GM12878 (cell line): ENCODE data around the gene CHRM5. TPM values are rescaled to one million over a fixed set of nuclear protein-coding genes. Genes with fewer than 3 reads are reported as not detected.
"Not testable (repeated sequence)": the region's sequence is repeated elsewhere in the genome, so short reads cannot be mapped to it uniquely, and the experiment has no call there.

Experiments used
- ATAC-seq: fragments of 200-7000 bp; cut with Tn5 transposase; 3 replicates; pipeline ENCODE4 v1.9.1; 2020; ENCODE audit warnings: mild to moderate bottlenecking, moderate library complexity
- BruUV-seq: library from RNA; stranded (reverse); fragments of 400-500 nt; replicated peaks from 2 replicates; lab custom pipeline; 2021; lab: Mats Ljungman, UMichigan
- CTCF ChIA-PET: fragments of 300-600 bp; sonication (Branson Sonifier 250); formaldehyde crosslinking; extraction: SDS; loops from one replicate; lab custom pipeline; 2021; ENCODE audit warnings: inconsistent platforms; lab: Yijun Ruan, JAX
- POLR2A ChIA-PET: fragments of 350-600 bp; formaldehyde crosslinking; extraction: SDS; loops from one replicate; lab custom pipeline; 2021; ENCODE audit warnings: inconsistent platforms; lab: Charles Lee
- RAD21 ChIA-PET: fragments of 300-600 bp; sonication (Branson Sonifier 250); formaldehyde crosslinking; loops from one replicate; lab custom pipeline; 2023; ENCODE audit warnings: antibody characterized with exemption; ENCODE audit not compliant: unreplicated experiment; lab: Charles Lee
- SMC1A ChIA-PET: fragments of 300-600 bp; sonication (Branson Sonifier 250); formaldehyde crosslinking; loops from one replicate; lab custom pipeline; 2023; ENCODE audit not compliant: unreplicated experiment, uncharacterized antibody; lab: Charles Lee
- DNase-seq: peaks from one replicate; pipeline ENCODE4 v3.0.0-alpha.2; 2011; ENCODE audit warnings: low read depth, low spot score
- FAIRE-seq: peaks from 3 replicates; lab custom pipeline; 2011; peaks lifted over from hg19 to GRCh38; lab: Jason Lieb, UNC
- H2AFZ ChIP-seq: 2 replicates; pipeline ENCODE4 v1.6.0; 2011; ENCODE audit warnings: low read depth, low read length, control low read depth; ENCODE audit not compliant: control insufficient read depth
- H3K27ac ChIP-seq: 2 replicates; pipeline ENCODE4 v1.5.1; 2011; ENCODE audit warnings: control low read depth; ENCODE audit not compliant: control insufficient read depth, insufficient read depth
- H3K27me3 ChIP-seq, 2 experiments: replicated peaks in 1 of 2; 2 replicates each; pipeline versions ENCODE4 v1.6.0 to v1.6.1; 2011; ENCODE audit warnings: low read length in 1 of 2; ENCODE audit not compliant: control insufficient read depth in 2 of 2, insufficient read depth in 2 of 2
- H3K36me3 ChIP-seq, 2 experiments: 2 replicates each; pipeline ENCODE4 v1.5.1; 2011; ENCODE audit warnings: low read length in 1 of 2; ENCODE audit not compliant: control insufficient read depth in 2 of 2, insufficient read depth in 2 of 2
- H3K4me1 ChIP-seq: 2 replicates; pipeline ENCODE4 v1.6.1; 2011; ENCODE audit warnings: mild to moderate bottlenecking, low read length, moderate library complexity, mixed read lengths; ENCODE audit not compliant: control insufficient read depth, insufficient read depth
- H3K4me2 ChIP-seq: 2 replicates; pipeline ENCODE4 v1.6.0; 2011; ENCODE audit warnings: control low read depth; ENCODE audit not compliant: control insufficient read depth, insufficient read depth
- H3K4me3 ChIP-seq: fragments of 200-600 bp; sonication (generic); 2 replicates; pipeline ENCODE4 v1.5.1; 2016
- H3K79me2 ChIP-seq: 2 replicates; pipeline ENCODE4 v1.6.0; 2011; ENCODE audit warnings: low read length; ENCODE audit not compliant: control insufficient read depth, insufficient read depth
- H3K9ac ChIP-seq: 2 replicates; pipeline ENCODE4 v1.8.0; 2011; ENCODE audit warnings: low read length, control low read depth, mixed read lengths; ENCODE audit not compliant: control insufficient read depth, insufficient read depth
- H3K9me3 ChIP-seq: replicated peaks from 3 replicates; pipeline ENCODE4 v1.5.1; 2011; ENCODE audit warnings: mild to moderate bottlenecking, low read length; ENCODE audit not compliant: control insufficient read depth, insufficient read depth
- H4K20me1 ChIP-seq: 2 replicates; pipeline ENCODE4 v1.6.0; 2011; ENCODE audit not compliant: control insufficient read depth, insufficient read depth
- MXI1 ChIP-seq: fragments of 150-350 bp; IDR thresholded peaks from 2 replicates; pipeline ENCODE4 v1.6.1; 2011; ENCODE audit warnings: low read depth, mild to moderate bottlenecking, inconsistent platforms, low read length, improper control_type of control experiment
- NFYB ChIP-seq: IDR thresholded peaks from 2 replicates; pipeline ENCODE4 v1.6.1; 2011; ENCODE audit warnings: low read depth, mild to moderate bottlenecking, low read length, improper control_type of control experiment, moderate library complexity; ENCODE audit not compliant: insufficient read depth
- WGBS: methylation state at CpG from one replicate; pipeline ENCODE4 v1.1.6; 2016; ENCODE audit warnings: low lambda C conversion rate; ENCODE audit not compliant: insufficient replicate concordance, insufficient coverage; ENCODE audit errors: missing lambda C conversion rate; 5-methylcytosine and 5-hydroxymethylcytosine counted together
- in situ Hi-C: fragments of 300-500 bp; cut with MboI; formaldehyde crosslinking; loops from 9 replicates; pipeline ENCODE4 v1.14.3; 2018; ENCODE audit warnings: mixed read lengths
- intact Hi-C: fragments of 100-400 bp; cut with micrococcal nuclease; formaldehyde crosslinking; loops from one replicate; pipeline ENCODE4 v1.14.2; 2022; ENCODE audit not compliant: unreplicated experiment
- polyA plus RNA-seq, 11 experiments: library from polyadenylated mRNA; depleted of rRNA in 4 of 11; unstranded in 6 of 11; stranded (reverse) in 5 of 11; fragments of >200 nt; fragmentation: Nextera tagmentation in 4 of 11; fragmentation: Illumina TruSeq in 1 of 11; extraction: Ambion mirVana in 4 of 11; extraction: Trizol in 1 of 11; gene quantifications; 1 replicate in 1 of 11; 2 replicates in 10 of 11; pipeline versions ENCODE4 v1.2.1 to v1.2.3, GENCODE V29; 2011 to 2016; ENCODE audit warnings: inconsistent platforms in 2 of 11, missing spikeins in 2 of 11, low read depth in 1 of 11
- total RNA-seq, 4 experiments: library from RNA; depleted of rRNA in 3 of 4; stranded (reverse); fragments of >200 nt in 3 of 4; fragmentation: Illumina TruSeq in 1 of 4; extraction: Trizol in 1 of 4; gene quantifications; 2 replicates each; pipeline versions ENCODE4 v1.2.1 to v1.2.3, GENCODE V29; 2013 to 2021

The CHRM5 gene
- total and polyA plus RNA-seq, 10 of the 15 experiments (the other 5 are each of a cell fraction or from before 2014, with no cell fraction given), result 0.01 to 0.10 (median 0.04) TPM; not detected in 6

- FAIRE-seq (no peak), DNase-seq (no peak), ATAC-seq (no peak)
- Histone ChIP-seq H3K36me3 (no peaks in the 10 kb centered on the region), H3K4me2 (no peak overlapping the region), H4K20me1 (no peaks in the 10 kb centered on the region), H3K27ac (no peak overlapping the region), H3K27me3 (no peaks in the 10 kb centered on the region), H3K79me2 (no peaks in the 10 kb centered on the region), H2AFZ (no peak overlapping the region), H3K4me3 (no peak overlapping the region), H3K9ac (no peak overlapping the region), H3K4me1 (no peaks in the 10 kb centered on the region), H3K9me3 (no peaks in the 10 kb centered on the region; the same call in 2 of the 3 replicates)
- WGBS, result 90% methylated on average over 16 of the region's 16 CpGs
- CTCF ChIA-PET, result interaction anchor here (0.6 kb wide), 1 partner anchor 44 kb away, joined by 3 read pairs; no protein-coding TSS in a partner anchor
- in situ Hi-C loops (no loop called here), intact Hi-C loops (no loop called here)
- RAD21 ChIA-PET, result no interaction called here
- SMC1A ChIA-PET, result interaction anchor here (0.6 kb wide), 1 partner anchor 200 kb away, joined by 3 read pairs; no protein-coding TSS in a partner anchor
- TF ChIP-seq MXI1, result no peak
- no TSS peak for BruUV-seq
- POLR2A ChIA-PET, result interaction anchor here (0.7 kb wide), 1 partner anchor 25 kb away, joined by 5 read pairs; no protein-coding TSS in a partner anchor
Measured at GRCh38 chr15:34018021-34018645, 49.8 kb downstream of the CHRM5 start.

GRCh38 chr15:34018738-34019137 lies 50.4 kb downstream of the CHRM5 start:
- H3K27ac ChIP-seq, H3K4me2 ChIP-seq, DNase-seq, in situ Hi-C loops, H3K27me3 ChIP-seq, H3K36me3 ChIP-seq, H2AFZ ChIP-seq, RAD21 ChIA-PET, H3K9me3 ChIP-seq, H3K4me1 ChIP-seq, H3K4me3 ChIP-seq, FAIRE-seq, H3K9ac ChIP-seq, H4K20me1 ChIP-seq, H3K79me2 ChIP-seq, POLR2A ChIA-PET, BruUV-seq, intact Hi-C loops, ATAC-seq, SMC1A ChIA-PET: not testable (repeated sequence)
- WGBS, result 98% methylated on average over 2 of the region's 2 CpGs
- CTCF ChIA-PET, result interaction anchor here (1.0 kb wide), 2 partner anchors 50 to 188 kb away, joined by 3 read pairs; no protein-coding TSS in a partner anchor
- TF ChIP-seq NFYB, result peak; percentile 50; the same call in 1 of the 2 replicates
